GM18499 (cell line): ENCODE data around the gene POLN.
"Not testable (repeated sequence)": the region's sequence is repeated elsewhere in the genome, so short reads cannot be mapped to it uniquely, and the experiment has no call there.

Source experiments
- ATAC-seq: cut with Tn5 transposase; IDR thresholded peaks from one replicate; pipeline ENCODE4 v1.9.1; 2021; ENCODE audit warnings: moderate number of reproducible peaks; ENCODE audit not compliant: insufficient read depth, unreplicated experiment

POLN gene

DNA sequence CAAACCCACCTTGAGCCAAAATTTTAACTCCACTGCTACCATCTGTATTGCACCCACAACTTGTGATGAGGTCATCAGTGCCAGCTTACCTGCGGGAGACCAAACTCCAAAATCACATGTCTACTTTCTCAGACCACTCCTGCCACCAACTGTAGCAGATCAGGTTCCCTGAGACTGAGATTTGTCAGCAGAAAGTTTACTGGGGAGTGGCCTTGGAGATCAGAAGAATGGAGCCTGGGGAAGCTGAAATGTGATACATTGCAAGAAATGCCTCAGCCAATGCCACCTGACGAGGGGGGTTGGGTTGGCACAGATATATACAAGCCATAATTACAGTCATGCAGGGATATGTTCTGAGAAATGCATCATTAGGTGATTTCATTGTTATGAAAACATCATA lies 19.1 kb downstream of the POLN start:
- ATAC-seq = no peak

DNA sequence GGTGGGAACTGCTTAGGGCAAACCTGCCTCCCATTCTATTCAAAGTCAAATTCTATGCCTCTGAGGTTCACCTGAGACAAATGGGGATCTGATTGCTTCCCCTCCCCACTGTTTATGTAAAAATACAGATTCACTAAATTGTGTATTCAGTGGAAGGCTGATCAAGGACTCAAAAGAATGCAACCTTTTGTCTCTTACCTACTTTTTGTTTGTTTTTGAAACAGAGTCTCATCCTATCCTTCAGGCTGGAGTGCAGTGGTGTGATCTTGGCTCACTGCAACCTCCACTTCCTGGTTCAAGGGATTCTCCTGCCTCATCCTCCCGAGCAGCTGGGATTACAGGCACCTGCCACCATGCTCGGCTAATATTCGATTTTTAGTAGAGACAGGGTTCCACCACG lies 20.5 kb downstream of the POLN start:
- ATAC-seq = not testable (repeated sequence)

DNA sequence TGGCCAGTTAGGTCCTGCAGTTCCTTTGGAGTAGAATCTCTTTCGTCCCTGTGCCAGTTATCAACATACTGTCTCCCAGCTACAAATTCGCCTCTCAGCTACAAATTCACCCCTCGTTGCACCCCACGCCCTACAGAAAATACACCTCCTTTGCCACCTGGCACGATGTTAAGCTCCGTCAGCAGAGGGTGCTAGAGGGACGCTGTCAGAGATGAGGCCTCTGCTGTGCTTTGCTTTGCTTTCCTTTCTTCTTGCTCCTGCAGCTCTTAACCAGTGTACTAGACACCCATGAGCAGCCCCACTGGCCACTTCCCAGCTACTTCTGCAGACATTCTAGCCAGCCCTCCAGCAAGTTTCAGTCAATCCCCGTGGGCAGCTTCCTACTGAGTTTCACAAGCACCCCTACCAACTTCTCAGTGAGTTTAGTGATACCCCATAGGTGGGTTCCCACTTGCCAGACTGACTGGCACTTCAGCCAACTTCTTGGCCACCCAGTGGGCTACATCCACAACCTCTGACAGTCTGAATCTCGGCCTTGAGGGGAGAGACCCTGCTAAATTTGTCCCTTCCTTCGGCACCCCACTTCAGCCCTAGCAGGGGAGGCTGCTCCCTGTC lies 21.8 kb downstream of the POLN start:
- ATAC-seq = no peak

DNA sequence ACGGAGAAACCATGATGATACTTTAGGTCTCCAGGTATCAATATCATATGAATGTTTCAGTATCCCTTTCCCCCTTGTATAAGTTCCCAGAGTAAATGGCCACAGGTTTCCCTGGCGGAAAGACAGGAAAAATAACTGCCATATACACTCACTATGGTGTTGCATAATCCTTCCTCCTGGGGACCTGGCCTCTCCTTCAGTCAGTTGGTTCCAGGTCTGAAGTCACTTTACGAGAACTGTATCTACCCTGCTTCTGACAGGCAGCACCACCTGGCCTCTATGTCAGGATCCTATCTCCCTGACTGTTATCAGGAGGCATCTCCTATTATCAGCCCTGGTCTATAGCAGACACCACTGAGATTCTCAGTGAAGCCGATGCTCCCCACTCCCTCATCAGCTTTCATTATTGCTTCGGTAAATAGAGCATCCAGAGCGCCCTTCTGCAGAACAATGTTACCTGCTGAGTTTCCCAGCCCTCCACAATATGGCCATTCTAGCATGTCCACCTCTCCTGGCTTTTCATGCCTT lies 22.6 kb downstream of the POLN start:
- ATAC-seq = no peak

DNA sequence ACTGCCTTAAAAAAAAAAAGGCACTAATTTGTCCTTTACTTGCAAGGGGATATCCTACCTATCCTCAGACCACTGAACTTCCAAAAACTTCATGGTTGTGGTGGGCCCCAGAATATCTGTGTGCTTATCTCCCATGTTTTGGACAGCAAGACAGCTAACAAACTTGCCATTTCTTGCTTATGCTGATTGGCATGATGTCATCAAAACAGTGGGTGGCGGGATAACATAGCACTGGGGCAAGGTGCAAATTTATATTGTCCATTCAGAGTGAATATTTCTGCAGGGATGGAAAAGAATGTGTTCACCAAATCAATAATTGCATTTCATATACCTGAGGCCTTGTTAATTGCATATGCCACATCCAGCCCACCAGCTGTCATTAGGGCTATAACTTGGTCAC lies 23.5 kb downstream of the POLN start:
- ATAC-seq = no peak

DNA sequence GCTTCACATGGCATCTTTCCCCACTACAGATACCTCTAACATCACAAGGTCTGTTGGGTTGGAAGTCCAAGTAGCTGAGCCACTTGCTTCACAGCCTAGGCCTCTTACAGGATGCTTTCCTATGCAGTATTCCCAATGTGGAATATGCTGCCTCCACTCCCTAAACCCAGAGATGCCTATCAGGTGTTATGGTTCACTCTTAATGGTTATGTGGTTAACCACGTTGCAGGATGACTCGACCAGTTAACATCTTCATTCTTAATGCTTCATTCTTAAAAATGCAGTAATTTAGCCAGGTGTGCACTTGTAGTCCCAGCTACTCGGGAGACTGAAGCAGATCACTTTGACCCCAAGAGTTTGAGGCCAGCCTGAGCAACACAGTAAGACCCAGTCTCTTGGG lies 24.2 kb downstream of the POLN start:
- no peak for ATAC-seq

DNA sequence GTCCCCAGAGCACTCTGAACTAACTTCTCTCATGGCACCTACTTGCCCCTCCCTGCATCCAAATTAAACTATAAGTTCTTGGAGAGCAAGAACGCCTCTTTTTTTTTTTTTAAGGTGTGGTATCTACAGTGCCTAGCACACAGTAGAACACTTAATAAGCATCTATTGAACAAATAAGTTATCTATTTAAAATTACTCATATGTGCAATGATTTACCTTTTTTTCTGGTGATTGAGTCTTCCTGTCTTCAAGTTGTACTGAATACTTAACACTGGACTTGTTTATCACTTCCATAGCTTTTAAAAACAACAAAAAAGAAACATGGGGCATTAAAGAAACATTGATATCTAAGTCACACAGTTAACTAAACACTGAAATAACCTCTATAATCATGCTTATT lies 29.1 kb downstream of the POLN start:
- no peak for ATAC-seq

DNA sequence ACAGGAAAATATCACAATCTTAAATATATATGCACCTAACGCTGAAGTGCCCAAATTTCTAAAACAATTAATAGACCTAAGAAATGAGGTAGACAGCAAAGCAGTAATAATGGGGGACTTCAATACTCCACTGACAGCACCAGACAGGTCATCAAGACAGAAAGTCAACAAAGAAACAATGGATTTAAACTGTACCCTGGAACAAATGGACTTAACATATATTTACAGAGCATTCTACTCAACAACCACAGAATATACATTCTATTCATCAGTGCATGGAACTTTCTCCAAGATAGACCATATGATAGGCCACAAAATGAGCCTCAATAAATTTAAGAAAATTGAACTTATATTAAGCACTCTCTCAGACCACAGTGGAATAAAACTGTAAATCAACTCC lies 39.1 kb downstream of the POLN start:
- not testable (repeated sequence) for ATAC-seq

DNA sequence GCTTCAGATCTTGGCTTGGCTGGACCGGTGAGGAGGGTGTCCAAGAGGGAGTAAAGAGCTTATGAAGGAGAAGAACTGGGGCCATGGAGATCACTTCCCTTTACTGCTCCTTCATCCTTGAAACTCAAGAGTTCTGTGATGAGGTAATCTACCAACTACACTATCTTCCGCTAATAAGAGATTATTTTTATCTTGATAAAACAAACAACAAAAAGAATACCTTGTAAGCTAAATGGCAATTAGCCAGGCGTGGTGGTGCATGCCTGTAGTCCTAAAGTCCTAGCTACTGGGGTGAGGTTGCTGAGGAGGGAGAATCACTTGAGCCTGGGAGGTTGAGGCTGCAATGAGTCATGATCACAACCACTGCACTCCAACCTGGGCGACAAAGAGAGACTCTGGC lies 47.4 kb downstream of the POLN start:
- no peak for ATAC-seq

DNA sequence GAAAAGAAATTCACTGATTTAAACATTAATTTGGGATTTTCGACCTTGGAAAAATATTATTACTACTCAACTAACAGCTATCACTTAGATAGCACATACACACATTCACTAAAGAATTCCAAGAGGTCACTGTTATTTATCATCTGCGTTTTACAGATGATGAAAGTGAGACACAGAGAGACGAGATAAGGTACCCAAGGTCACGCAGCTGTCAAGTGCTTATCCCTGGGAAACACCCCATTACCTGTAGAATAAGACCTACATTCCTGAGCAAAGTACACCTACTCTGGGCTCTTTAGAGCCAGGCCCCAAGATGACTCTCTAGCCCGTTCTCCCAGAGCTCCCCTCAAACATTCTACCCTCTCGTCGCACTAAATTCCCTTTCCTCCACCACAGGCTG lies 48.6 kb downstream of the POLN start:
- ATAC-seq = no peak

DNA sequence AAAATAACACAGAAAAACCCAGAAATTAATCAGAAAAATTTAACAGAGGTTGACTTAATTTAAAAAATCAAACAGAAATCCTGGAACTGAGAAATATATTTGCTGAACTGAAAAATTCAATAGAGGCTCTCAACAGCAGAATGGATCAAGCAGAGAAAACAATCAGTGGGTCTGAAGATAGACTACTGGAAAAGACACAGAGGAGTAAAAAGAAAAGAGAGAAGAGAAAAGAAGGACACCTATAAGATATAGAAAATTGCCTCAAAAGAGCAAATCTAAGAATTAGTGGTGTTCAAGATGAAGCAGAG lies 55.1 kb downstream of the POLN start:
- ATAC-seq = no peak

DNA sequence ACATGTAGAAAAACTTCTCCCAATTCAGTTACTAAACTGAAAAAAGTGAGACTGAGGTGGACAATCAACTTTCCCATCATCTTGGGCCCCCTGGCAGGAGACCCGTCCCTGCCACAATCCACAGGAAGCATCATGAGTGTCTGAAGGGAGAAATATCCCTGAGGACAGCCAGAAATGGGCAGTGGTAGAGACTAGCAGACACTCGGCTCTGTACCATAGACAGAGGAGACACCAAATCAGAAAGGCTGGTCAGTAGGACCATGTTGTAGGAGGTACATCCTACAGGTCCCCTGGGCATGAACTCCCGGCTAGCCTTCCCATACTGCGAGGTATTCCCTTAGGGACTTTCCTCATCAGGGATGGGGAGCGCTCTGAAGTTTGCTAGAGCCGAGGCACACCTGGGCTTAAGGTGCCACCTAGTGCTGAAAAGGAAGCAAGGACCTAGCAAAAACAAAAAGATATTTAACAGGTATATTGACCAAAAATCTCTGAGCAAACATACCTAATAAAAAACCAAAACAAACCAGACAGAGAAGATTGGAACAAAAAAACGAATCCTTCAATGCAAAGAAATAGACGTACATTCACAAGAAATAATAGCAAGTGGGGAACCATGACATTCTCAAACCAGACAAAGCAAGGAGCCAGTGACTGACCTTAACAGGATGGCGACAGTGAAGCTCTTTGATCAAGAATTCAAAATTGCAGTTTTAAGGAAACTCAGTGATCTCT lies 55.6 kb downstream of the POLN start:
- no peak for ATAC-seq

DNA sequence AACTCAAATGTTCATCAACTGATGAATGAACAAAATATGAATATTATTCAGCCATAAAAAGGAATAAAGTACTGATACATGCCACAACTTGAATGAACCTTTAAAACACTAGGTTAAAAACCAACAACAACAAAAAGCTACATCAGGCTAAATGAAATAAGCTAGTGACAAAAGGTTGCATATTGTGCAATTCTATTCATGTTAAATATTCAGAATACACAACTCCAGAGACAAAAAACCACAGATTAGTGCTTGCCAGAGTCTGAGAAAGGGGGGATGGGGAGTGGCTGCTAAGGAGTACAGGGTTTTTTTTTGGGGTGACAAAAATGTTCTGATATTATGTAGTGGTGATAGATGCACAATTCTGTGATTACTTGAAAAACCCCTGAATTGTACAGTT lies 58.5 kb downstream of the POLN start:
- no peak for ATAC-seq

DNA sequence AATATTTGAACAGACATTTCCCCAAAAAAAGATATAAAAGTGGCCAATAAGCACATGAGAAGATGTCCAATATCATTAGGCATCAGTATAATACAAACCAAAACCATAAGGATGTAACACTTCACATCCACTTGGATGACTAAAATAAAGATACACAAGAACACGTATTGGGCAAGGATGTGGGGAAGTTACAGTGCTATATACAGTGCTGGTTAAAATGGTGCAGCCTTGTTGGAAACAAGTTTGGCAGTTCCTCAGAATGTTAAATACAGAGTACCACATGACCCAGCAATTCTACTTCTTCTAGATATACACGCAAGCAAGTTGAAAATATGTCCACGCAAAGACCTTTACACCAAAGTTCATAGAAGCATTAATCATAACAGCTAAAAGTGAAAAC lies 58.9 kb downstream of the POLN start:
- ATAC-seq = no peak

DNA sequence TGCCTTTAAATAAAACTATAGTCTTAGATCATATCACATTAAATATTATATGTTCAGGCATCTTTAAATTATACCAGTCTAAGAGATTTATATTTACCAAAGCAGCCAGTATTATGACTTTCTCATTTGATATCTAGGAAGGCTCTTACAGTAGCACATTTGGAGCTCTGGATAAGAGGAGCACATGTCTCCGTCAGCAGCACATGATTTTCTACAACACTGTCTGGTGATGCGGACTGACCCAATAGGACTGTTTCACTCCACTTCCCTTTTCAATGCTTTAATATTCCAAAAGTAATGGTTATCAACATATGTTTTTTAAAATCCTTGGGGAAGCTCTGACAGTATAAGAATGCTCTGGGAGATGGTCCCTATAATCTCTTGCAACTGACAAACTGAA lies 61.5 kb downstream of the POLN start:
- no peak for ATAC-seq

DNA sequence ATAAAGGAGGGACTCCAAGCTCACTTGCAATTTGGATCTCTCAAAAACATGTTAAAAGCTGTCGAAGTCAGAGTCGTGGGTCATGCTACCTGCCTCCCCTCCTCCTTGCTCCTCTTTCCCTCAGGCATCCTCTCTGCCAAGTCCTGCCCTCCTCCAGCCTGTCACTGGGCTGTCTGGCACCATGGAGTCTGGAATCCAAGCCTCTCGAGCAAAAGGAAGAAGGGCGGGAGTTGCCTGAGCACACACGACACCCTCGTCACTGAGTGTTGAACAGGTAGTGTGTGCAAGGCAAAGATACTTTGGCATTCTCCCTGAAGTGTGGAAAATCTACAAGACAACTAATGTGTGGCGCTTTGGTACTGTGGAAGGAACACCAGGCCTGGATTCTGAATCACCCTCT lies 62.2 kb downstream of the POLN start:
- no peak for ATAC-seq

DNA sequence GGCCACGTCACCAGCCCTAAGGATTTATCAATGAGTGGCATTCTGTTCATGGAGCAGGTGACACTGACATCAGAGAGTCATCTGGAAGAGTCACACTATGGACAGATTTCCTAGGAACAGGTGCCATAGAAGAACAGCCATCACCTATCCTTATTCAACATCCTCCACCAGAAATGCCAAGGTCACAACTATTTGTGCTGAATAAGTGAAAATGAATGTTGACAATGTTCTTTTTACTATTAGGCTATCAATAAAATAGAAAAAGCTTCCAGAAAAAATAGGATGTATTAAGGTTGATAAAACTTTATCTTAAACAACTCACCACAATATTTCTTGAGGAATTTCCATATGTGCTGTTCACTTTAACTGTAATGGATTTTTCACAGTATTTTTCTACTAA lies 62.9 kb downstream of the POLN start:
- ATAC-seq = no peak

DNA sequence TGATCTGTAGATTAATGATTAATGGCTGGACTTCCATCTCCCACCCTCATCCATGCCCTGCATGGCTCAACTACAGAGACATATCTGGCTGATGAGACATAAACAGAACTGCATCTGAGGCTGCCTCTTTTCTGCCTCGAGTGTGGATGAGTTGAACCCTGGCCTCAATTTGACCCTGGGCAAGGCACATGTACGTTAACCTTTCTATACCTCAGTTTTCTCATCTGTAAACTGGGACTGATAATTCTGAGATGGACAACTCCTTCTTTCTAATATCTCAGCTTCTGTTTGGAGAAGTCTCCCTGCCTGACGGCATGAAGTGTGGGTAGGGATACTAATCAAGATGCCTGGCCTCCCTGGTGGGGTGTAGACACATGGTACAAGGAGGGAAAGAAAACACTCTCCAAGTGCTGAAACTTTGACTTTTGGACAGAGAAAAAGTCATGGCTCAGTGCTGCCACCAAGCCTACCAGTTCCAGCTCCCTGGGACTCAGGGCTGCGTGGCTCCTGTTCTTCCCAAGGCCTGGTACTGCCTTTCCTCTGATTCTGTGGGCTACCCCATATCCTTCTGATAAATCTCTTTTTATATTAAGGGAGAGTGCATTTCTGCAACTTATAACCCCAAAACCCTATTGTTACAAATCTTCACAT lies 64.4 kb downstream of the POLN start:
- ATAC-seq = no peak

DNA sequence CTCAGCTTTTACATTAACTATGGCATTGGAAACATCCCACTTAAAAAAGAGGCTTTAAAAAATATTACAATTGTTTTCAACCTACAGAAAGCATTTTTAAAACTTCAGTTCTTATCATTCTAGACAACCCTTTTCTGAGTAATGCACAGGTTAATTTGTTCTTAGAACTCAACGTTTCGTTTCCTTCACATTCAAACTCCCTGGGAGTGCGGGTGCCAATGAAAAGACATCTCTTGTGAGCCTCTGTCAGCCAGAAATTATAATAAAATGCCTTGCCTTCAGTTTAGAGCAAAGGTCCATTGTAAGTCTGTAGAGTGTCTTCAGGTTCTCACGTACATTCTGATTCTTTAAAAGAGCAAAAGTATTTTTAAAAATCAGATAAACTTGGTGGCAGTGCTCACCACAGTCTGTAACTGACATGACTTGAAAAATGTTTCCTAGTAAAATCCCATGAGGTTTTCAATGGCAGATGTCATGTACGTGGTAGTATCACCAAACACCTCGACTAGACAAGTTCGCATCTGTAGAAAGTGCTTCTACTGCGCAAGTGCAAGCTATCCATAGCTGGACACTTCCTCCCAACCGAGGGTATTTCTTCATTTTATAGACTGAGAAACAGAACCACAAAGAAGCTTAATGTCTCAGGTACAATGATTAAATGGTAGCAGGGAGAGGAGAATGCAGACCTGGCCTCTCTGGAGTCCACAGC lies 65.8 kb downstream of the POLN start:
- no peak for ATAC-seq

DNA sequence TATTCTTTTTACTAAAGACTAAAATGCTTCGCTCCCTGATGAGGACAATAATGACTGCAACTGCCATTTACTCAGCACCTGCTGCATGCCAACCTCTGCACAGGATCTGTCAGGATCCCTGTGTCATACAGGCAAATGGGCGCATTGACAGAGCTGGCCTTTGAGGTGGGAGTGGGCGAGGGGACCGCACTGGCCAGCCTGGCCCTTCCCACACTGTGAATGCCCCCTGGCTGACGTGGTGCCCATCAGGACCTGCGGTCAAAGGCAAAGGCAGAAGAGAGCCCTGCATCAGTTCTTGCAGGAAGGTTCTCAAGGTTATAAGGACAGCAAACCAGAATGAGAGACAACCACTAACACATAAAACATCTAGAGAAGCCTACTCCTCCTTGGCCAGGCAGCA lies 67.9 kb downstream of the POLN start:
- no peak for ATAC-seq

DNA sequence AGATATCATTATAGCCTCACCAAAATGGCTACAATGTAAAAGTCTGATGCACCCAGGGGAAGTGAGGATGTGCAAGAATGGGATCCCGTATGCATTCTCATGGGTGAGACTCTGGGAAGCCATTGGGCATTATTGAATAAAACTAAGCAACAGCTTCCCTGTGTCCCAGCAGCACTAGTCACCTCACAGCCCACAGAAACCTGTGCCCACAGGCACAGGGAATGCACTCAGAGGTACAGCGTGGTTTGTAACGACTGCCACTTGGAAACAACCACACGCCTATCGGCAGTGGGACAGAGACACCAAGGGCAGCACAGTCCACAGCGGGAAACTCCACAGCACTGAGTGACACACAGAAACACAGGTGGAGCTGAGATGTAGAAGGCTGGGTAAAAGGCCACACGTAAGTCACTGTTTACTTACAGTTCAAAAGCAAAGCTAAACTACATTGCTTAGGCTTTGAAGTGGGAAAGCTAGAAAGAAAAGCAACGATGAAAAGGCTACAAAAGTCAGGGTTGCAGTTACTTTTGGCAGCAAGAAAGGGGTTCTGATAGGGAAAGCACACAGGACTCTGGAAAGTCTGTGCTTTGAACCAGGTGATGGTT lies 69.2 kb downstream of the POLN start:
- no peak for ATAC-seq
